ENCODE results near the gene COL27A1.
A peak's percentile ranks its signal among the peaks of the same experiment; 100 is the strongest.

Gene COL27A1

DNA sequence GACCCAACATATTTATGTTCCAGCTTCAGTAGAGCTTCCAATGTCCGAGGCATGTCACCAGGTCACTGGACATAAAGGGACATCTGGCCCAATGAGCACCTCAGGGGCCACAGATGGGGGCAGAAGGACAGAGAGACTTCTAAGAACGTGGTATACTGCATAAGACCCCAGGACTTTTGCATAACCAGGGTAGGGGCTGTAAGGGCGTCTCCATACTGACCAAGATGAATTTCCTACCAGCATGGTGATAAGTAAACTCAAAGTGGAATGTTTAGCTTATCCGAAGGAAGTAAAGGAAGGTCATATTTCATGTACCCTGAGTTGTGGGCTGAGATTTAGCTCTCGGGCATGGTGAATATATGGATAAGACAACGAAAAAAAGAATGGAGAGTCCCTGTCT is 17.5 kb upstream of the COL27A1 start:
- Histone ChIP-seq H3K9me3 (ENCODE audit: insufficient read depth, low read depth, low read length) (peaks cover 6% of the 10 kb centered on the region), H4K12ac (ENCODE audit: low read depth, low read length) (no peak overlapping the region), H3K79me1 (ENCODE audit: low read length) (no peaks in the 10 kb centered on the region), H3K4me2 (ENCODE audit: low read length) (no peak overlapping the region), H2BK12ac (ENCODE audit: low read length) (no peak overlapping the region), H3K4me3 (ENCODE audit: low read depth, low read length) (no peak overlapping the region), H3K14ac (ENCODE audit: low read length) (no peak overlapping the region), H2BK5ac (ENCODE audit: low read depth, low read length, poor library complexity) (no peak overlapping the region), H3K4me1 (ENCODE audit: control insufficient read depth in 1 of 2, insufficient read depth in 2 of 2, low read length in 2 of 2) (no peaks in the 10 kb centered on the region), H4K8ac (ENCODE audit: low read depth, low read length) (no peak overlapping the region), H3K18ac (ENCODE audit: low read length) (no peak overlapping the region), H3K23ac (ENCODE audit: low read length) (no peak overlapping the region), H3K79me2 (ENCODE audit: control insufficient read depth, insufficient read depth, low read length, poor library complexity) (no peaks in the 10 kb centered on the region), H2AFZ (ENCODE audit: insufficient read depth, low read length, poor library complexity) (no peak overlapping the region), H3K4ac (ENCODE audit: low read depth, low read length) (no peak overlapping the region), H3K27ac (ENCODE audit: low read depth, low read length) (no peak overlapping the region), H2BK120ac (ENCODE audit: insufficient read depth, low read length, poor library complexity) (no peak overlapping the region), H3K27me3 (ENCODE audit: insufficient read depth, low read length) (peaks cover 3% of the 10 kb centered on the region), H4K91ac (ENCODE audit: low read depth, low read length) (no peak overlapping the region), H3K9ac (ENCODE audit: low read length) (no peak overlapping the region), H2AK5ac (ENCODE audit: low read length) (no peak overlapping the region), H3K36me3 (ENCODE audit: control insufficient read depth in 1 of 2, insufficient read depth in 2 of 2, low read length in 2 of 2) (no peaks in the 10 kb centered on the region)
- WGBS (ENCODE audit: extremely low coverage, insufficient coverage, insufficient read length): no CpG with 5 or more reads among the region's 6 CpGs
- peak; percentile 68 to 85 for DNase-seq

DNA sequence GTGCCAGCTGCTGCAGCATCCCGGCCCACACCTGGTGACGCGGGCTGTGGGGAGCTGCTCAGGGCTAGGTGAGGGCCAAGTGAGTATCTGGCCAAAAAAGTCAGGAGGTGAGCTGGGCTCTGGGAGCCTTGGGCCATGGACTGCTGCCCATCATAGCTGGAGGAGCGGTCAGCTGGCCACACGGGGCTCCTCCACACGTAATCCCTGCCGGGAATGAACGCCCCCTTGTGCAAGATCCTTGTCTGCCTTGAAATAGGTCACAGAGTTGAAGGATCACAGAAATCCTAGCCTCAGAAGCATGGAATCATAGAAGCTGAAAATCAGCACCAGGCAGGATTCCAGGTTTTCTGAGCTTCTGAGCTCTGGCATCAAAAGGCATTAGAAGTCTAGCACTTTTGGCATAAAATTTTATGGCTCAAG is 16.8 kb upstream of the COL27A1 start:
- no peak overlapping the region for H3K4ac ChIP-seq (ENCODE audit: low read depth, low read length)
- H3K79me1 ChIP-seq (ENCODE audit: low read length): no peaks in the 10 kb centered on the region

DNA sequence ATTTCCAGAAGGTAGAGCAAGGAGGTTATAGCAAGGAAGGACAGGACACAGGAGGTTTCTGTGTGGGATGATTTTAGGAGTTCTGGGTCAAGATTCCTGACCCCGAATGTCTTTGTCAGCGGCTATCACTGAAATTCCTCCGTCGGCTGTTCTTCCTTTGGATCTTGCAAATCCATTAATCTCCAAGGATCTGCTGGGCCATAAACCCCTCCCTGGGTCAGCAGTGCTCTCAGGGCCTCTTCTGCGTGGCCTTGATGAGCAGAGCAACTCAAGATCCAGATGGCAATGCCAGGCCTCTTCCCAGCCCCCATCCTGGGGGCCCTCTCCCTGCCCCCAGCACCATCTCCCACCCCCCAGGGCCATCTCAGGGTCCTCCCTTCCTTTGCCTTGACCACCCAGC is 16.3 kb upstream of the COL27A1 start:
- WGBS (ENCODE audit: extremely low coverage, insufficient coverage, insufficient read length): no CpG with 5 or more reads among the region's 5 CpGs
- Histone ChIP-seq H2BK120ac (ENCODE audit: insufficient read depth, low read length, poor library complexity) (no peak overlapping the region), H3K27ac (ENCODE audit: low read depth, low read length) (no peak overlapping the region), H4K12ac (ENCODE audit: low read depth, low read length) (no peak overlapping the region), H4K8ac (ENCODE audit: low read depth, low read length) (no peak overlapping the region), H2AFZ (ENCODE audit: insufficient read depth, low read length, poor library complexity) (no peak overlapping the region), H3K4me2 (ENCODE audit: low read length) (no peak overlapping the region), H3K4ac (ENCODE audit: low read depth, low read length) (no peak overlapping the region), H3K27me3 (ENCODE audit: insufficient read depth, low read length) (peaks cover 3% of the 10 kb centered on the region), H3K14ac (ENCODE audit: low read length) (no peak overlapping the region), H3K18ac (ENCODE audit: low read length) (no peak overlapping the region), H3K79me1 (ENCODE audit: low read length) (no peaks in the 10 kb centered on the region), H3K4me1 (ENCODE audit: control insufficient read depth in 1 of 2, insufficient read depth in 2 of 2, low read length in 2 of 2) (no peaks in the 10 kb centered on the region), H3K9ac (ENCODE audit: low read length) (no peak overlapping the region), H2AK5ac (ENCODE audit: low read length) (no peak overlapping the region), H3K36me3 (ENCODE audit: control insufficient read depth in 1 of 2, insufficient read depth in 2 of 2, low read length in 2 of 2) (no peaks in the 10 kb centered on the region), H4K91ac (ENCODE audit: low read depth, low read length) (no peak overlapping the region), H3K23ac (ENCODE audit: low read length) (no peak overlapping the region), H2BK5ac (ENCODE audit: low read depth, low read length, poor library complexity) (no peak overlapping the region), H3K79me2 (ENCODE audit: control insufficient read depth, insufficient read depth, low read length, poor library complexity) (no peaks in the 10 kb centered on the region), H3K4me3 (ENCODE audit: low read depth, low read length) (no peak overlapping the region), H2BK12ac (ENCODE audit: low read length) (no peak overlapping the region), H3K9me3 (ENCODE audit: insufficient read depth, low read depth, low read length) (peaks cover 6% of the 10 kb centered on the region)
- DNase-seq: no peak

More for the DNA sequence above, 16.8 kb upstream of the COL27A1 start:
- Histone ChIP-seq H3K18ac (ENCODE audit: low read length) (no peak overlapping the region), H2AFZ (ENCODE audit: insufficient read depth, low read length, poor library complexity) (no peak overlapping the region), H3K36me3 (ENCODE audit: control insufficient read depth in 1 of 2, insufficient read depth in 2 of 2, low read length in 2 of 2) (no peaks in the 10 kb centered on the region), H3K79me2 (ENCODE audit: control insufficient read depth, insufficient read depth, low read length, poor library complexity) (no peaks in the 10 kb centered on the region), H2BK120ac (ENCODE audit: insufficient read depth, low read length, poor library complexity) (no peak overlapping the region), H3K4me3 (ENCODE audit: low read depth, low read length) (no peak overlapping the region), H4K12ac (ENCODE audit: low read depth, low read length) (no peak overlapping the region), H2BK5ac (ENCODE audit: low read depth, low read length, poor library complexity) (no peak overlapping the region), H3K14ac (ENCODE audit: low read length) (no peak overlapping the region), H3K9me3 (ENCODE audit: insufficient read depth, low read depth, low read length) (peaks cover 6% of the 10 kb centered on the region), H3K27ac (ENCODE audit: low read depth, low read length) (no peak overlapping the region), H4K91ac (ENCODE audit: low read depth, low read length) (no peak overlapping the region), H4K8ac (ENCODE audit: low read depth, low read length) (no peak overlapping the region), H2BK12ac (ENCODE audit: low read length) (no peak overlapping the region), H3K9ac (ENCODE audit: low read length) (no peak overlapping the region), H3K27me3 (ENCODE audit: insufficient read depth, low read length) (peaks cover 3% of the 10 kb centered on the region), H2AK5ac (ENCODE audit: low read length) (no peak overlapping the region), H3K4me2 (ENCODE audit: low read length) (no peak overlapping the region), H3K4me1 (ENCODE audit: control insufficient read depth in 1 of 2, insufficient read depth in 2 of 2, low read length in 2 of 2) (no peaks in the 10 kb centered on the region), H3K23ac (ENCODE audit: low read length) (no peak overlapping the region)
- WGBS (ENCODE audit: extremely low coverage, insufficient coverage, insufficient read length): no CpG with 5 or more reads among the region's 8 CpGs
- peak; percentile 73 to 89 for DNase-seq

DNA sequence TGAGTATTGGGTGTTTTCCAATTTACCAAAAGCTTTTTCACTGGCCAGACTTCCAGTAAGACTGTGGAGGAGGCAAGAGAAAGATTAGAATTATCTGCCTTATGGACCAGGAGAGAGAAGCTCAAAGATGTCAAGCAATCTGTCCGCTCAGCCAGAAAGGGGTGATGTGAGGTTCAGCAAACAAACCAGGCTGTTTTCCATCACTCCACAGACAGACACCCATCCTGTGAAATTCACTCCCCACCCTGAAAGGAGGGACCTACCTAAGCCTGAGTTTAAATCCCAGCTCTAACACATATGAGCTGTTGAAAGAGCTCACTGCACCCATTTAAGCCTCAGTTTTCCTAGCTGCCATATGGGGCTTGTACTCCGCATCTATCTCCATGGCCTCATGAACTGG is 14.9 kb upstream of the COL27A1 start:
- H3K18ac ChIP-seq (ENCODE audit: low read length): no peak overlapping the region
- H4K12ac ChIP-seq (ENCODE audit: low read depth, low read length): no peak overlapping the region
- H3K4me2 ChIP-seq (ENCODE audit: low read length): no peak overlapping the region
- H3K14ac ChIP-seq (ENCODE audit: low read length): no peak overlapping the region
- H2BK5ac ChIP-seq (ENCODE audit: low read depth, low read length, poor library complexity): no peak overlapping the region
- no peak overlapping the region for H2AK5ac ChIP-seq (ENCODE audit: low read length)
- H2AFZ ChIP-seq (ENCODE audit: insufficient read depth, low read length, poor library complexity): no peak overlapping the region
- H3K4me3 ChIP-seq (ENCODE audit: low read depth, low read length): no peak overlapping the region
- WGBS (ENCODE audit: extremely low coverage, insufficient coverage, insufficient read length): no CpG with 5 or more reads among the region's 2 CpGs
- no peak for DNase-seq
- H3K9me3 ChIP-seq (ENCODE audit: insufficient read depth, low read depth, low read length): peaks cover 6% of the 10 kb centered on the region
- H3K27ac ChIP-seq (ENCODE audit: low read depth, low read length): no peak overlapping the region
- H2BK120ac ChIP-seq (ENCODE audit: insufficient read depth, low read length, poor library complexity): no peak overlapping the region
- no peak overlapping the region for H3K4ac ChIP-seq (ENCODE audit: low read depth, low read length)
- H3K23ac ChIP-seq (ENCODE audit: low read length): no peak overlapping the region
- H3K9ac ChIP-seq (ENCODE audit: low read length): no peak overlapping the region
- H3K36me3 ChIP-seq (ENCODE audit: control insufficient read depth in 1 of 2, insufficient read depth in 2 of 2, low read length in 2 of 2): no peaks in the 10 kb centered on the region
- H3K79me2 ChIP-seq (ENCODE audit: control insufficient read depth, insufficient read depth, low read length, poor library complexity): no peaks in the 10 kb centered on the region
- H4K91ac ChIP-seq (ENCODE audit: low read depth, low read length): no peak overlapping the region
- peaks cover 3% of the 10 kb centered on the region for H3K27me3 ChIP-seq (ENCODE audit: insufficient read depth, low read length)
- H4K8ac ChIP-seq (ENCODE audit: low read depth, low read length): no peak overlapping the region
- H3K79me1 ChIP-seq (ENCODE audit: low read length): no peaks in the 10 kb centered on the region
- no peak overlapping the region for H2BK12ac ChIP-seq (ENCODE audit: low read length)
- no peaks in the 10 kb centered on the region for H3K4me1 ChIP-seq (ENCODE audit: control insufficient read depth in 1 of 2, insufficient read depth in 2 of 2, low read length in 2 of 2)

Data from trophoblast cell (in vitro differentiated cells and primary cell).